ENCODE data around the gene DMRTB1.

Gene DMRTB1

GRCh38 chr1:53509775-53510174 is 50.6 kb downstream of the DMRTB1 start:
- no peak for DNase-seq (ENCODE audit: low read depth)

GRCh38 chr1:53510215-53510614 is 51.0 kb downstream of the DMRTB1 start:
- DNase-seq (ENCODE audit: low read depth): no peak

DNA sequence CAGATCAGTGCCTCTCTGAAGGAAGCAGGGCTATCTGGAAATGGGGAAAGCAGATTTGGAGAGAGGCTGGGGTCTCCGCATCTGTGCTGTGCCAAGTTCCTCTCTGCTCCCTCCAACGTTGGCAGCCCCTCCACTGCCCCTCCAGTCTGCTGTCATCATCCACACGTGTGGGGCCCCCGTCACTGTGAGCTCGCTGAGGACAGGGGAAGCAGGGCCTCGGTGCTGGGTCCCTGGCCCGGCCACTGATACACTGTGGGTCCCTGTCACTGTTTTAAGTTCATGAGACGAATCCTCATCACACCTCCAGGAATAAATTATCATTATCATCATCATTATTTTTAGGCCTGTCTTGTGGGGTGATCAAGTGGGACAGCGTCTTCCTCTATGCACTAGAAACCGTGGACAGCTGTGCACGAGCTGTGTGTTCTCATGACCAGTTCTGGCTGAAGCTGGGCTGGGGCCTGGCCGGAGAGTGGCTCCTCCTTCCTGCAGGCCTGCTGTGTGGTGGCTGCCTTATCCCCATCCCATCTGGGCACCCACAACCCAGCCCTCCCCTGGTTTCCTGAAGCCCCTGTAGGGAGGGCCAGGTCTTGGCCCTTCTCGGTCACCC is 52.2 kb downstream of the DMRTB1 start:
- no peak for DNase-seq (ENCODE audit: low read depth)

DNA sequence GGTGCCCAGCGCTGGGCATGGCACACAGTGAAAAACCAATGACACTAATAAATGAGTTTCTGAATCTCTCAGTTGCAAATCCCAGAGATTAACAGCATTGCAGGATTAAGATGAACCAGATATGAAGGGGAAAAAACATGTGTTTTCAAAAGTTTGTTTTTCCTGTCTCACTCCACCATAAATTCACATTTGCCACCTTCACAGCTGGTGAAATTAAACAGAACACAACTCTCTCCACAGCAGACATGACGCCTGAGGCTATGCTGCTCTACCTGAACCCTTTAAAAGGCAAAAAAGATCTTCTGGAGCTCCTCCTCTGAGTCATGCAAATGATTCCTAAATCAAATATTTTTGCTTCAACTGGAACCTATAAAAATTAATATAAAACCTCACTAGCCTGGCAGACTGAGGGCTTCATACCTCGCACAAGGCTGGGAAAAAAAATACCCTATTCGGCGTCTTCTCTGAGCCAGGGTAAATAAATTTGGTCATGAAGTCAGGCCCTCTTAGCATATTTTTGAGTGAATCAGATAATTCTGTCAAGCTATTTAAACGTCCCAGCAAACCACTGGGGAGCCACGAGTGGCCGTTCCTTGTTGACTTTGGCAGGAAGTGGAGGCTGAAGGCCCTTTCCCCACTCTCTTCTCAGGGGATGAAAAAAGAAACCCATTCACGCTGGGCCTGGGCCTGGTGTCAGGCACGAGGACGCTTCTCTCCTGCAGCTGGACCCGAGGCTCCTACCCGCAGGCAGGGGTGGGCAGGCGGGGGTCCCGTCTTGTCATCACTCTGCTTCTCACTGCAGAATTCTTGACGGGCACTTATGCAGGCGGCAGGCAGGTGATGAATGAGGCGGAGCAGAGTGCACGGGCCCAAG is 53.0 kb downstream of the DMRTB1 start:
- peak; percentile 62 for DNase-seq (ENCODE audit: low read depth)

GRCh38 chr1:53512807-53513755 is 53.9 kb downstream of the DMRTB1 start:
- no peak for DNase-seq (ENCODE audit: low read depth)

DNA sequence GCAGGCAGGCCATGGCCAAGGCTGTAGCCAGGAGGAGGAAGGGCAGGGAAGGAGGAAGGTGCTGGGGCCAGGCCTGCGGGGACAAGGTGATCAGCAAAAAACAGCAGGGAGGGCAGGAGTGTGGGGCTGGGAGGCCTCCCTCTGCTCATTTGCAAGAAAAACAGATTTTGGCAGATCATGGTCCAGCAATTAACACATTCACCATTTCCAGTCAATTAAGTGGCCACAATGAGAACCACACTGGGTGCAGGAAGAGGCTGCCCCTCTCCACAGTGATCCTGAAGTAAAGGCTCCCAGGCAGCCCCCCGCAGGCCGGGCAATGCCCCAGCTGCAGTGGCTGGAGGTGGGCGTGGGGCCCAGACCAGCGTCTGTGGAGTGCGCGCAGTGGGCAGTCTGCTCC is 54.6 kb downstream of the DMRTB1 start:
- no peak for DNase-seq (ENCODE audit: low read depth)

DNA sequence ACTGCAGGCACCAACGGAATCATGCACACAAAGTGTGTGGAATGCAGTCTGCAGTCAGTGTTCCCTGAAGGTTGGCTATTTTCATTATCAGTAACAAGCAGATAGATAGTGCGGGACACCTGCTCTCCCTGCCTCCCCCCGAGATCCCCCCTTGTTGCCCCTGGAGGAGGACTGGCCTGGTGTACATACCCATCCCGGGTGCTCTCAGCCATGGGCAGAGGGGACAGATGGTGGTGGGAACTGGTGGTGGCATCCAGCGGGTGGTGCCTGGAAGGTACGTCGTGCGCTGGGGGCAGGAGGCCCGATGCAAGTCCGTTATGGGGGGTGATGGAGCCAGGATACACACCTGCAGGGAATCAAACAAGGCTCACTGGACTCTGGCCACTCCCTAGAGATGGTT is 55.2 kb downstream of the DMRTB1 start:
- no peak for DNase-seq (ENCODE audit: low read depth)

DNA sequence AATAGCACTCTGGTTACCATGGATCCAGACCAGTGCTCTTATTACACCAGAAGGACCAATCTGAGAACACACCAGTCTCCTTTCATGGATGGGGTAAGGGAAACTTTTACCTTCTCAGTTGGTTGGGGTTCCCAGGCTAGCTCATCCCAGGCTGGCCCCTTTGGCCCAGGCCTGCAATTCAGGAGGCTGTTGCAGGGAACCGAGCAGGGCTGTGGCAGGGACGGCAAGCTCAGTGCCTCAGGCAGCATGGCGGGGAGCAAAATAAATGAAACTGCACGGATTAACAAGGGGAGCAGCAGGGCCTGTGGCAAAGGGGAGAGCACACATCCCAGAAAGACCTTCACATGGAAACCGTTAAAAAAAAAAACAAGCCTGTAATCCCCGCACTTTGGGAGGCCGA is 57.0 kb downstream of the DMRTB1 start:
- no peak for DNase-seq (ENCODE audit: low read depth)
